ENCODE results near the gene RCSD1.
"Not testable (repeated sequence)": the region's sequence is repeated elsewhere in the genome, so short reads cannot be mapped to it uniquely, and the experiment has no call there.

Gene RCSD1

DNA sequence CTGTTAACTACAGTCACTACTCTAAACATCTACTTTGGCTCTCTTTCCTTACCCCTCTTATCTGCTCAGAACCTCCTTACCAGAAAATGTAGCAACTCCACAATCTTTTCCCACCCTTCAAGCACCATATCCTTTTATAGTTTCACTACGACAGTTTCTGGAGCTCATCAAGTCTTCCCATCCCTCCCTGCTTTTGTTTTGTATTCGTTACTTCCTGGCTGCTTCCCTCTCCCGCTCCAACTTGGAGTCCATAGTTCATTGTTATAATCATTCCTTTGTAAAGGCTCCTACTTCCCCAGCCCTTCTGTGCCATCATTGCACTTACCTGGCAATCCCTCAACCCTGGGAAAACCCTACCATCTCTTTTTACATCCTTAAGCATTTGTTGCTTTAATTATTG, 109.7 kb downstream of the RCSD1 start:
- no peak overlapping the region for H3K4me3 ChIP-seq (ENCODE audit: low read depth, low read length)
- POLR2A ChIA-PET = no interaction called here
- no peak for DNase-seq (ENCODE audit: low read depth, low spot score)
- CTCF ChIA-PET = interaction anchor here (0.7 to 1.3 kb wide), 5 partner anchors 17 to 344 kb away, joined by 3 to 6 read pairs (median 3); no protein-coding TSS in a partner anchor
- TF ChIP-seq, protein P1, sequence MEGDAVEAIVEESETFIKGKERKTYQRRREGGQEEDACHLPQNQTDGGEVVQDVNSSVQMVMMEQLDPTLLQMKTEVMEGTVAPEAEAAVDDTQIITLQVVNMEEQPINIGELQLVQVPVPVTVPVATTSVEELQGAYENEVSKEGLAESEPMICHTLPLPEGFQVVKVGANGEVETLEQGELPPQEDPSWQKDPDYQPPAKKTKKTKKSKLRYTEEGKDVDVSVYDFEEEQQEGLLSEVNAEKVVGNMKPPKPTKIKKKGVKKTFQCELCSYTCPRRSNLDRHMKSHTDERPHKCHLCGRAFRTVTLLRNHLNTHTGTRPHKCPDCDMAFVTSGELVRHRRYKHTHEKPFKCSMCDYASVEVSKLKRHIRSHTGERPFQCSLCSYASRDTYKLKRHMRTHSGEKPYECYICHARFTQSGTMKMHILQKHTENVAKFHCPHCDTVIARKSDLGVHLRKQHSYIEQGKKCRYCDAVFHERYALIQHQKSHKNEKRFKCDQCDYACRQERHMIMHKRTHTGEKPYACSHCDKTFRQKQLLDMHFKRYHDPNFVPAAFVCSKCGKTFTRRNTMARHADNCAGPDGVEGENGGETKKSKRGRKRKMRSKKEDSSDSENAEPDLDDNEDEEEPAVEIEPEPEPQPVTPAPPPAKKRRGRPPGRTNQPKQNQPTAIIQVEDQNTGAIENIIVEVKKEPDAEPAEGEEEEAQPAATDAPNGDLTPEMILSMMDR (IDR thresholded peaks at IDR 0.05; ENCODE audit: insufficient read depth, low read length, missing control alignments) = no peak

DNA sequence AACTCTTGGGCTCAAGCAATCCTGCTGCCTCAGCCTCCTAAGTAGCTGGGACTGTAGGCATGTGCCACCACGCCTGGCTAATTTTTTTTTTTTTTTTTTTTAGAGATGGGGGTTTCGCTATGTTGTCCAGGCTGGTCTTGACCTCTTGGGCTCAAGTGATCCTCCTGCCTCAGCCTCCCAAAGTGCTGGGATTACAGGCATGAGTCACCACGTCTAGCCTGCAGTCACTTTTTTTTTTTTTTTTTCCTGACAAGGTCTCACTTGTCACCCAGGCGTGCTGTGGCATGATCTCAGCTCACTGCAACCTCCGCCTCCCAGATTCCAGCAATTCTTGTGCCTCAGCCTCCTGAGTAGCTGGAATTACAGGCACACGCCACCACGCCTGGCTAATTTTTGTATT, 111.1 kb downstream of the RCSD1 start:
- DNase-seq (ENCODE audit: low read depth, low spot score); H3K4me3 ChIP-seq (ENCODE audit: low read depth, low read length); CTCF ChIA-PET: not testable (repeated sequence)
- POLR2A ChIA-PET = interaction anchor here (0.7 kb wide), 1 partner anchor 43 kb away, joined by 5 read pairs; no protein-coding TSS in a partner anchor

DNA sequence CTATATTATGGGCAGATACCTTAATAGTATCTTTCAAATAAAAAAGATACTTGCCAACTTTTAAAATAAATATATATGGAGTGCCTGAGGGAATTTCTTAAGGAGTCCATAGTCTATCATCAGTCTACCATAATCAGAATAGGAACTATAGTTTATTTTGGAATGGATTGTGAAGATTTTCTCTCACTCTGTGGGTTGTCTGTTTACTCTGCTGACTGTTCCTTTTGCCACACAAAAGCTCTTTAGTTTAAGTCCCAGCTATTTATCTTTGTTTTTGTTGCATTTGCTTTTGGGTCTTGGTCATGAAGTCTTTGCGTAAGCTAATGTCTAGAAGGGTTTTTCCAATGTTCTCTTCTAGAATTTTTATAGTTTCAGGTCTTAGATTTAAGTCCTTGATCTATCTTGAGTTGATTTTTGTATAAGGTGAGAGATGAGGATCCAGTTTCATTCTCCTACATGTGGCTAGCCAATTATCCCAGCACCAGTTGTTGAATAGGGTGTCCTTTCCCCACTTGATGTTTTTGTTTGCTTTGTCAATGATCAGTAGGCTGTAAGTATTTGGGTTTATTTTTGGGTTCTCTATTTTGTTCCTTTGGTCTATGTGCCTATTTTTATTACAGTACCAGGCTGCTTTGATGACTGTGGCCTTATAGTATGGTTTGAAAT, 112.5 kb downstream of the RCSD1 start:
- CTCF ChIA-PET; H3K4me3 ChIP-seq (ENCODE audit: low read depth, low read length); DNase-seq (ENCODE audit: low read depth, low spot score); POLR2A ChIA-PET: not testable (repeated sequence)

DNA sequence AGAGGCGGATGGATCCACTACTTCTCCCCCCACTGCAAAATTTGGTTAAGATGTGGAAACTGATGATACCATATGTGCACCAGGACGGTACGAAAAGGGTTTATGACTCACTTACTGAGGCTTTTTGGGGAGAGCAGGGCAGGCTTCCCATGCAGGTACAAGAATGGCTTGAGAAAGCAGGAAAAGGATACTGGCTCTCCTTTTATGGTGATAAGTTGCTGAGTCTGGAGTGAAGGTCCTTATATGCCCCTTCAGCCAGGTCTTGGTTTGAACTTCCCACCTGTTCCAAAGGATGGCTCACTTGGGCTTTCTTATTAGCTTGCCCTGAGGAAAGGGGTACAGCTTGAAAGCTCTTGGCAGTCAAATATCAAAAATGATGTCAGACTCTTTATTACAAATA, 114.9 kb downstream of the RCSD1 start:
- TF ChIP-seq, protein P1 (IDR thresholded peaks at IDR 0.05; ENCODE audit: insufficient read depth, low read length, missing control alignments) = no peak
- CTCF ChIA-PET = interaction anchor here (0.7 to 1.0 kb wide), 2 partner anchors 17 to 52 kb away, joined by 3 read pairs; no protein-coding TSS in a partner anchor
- H3K4me3 ChIP-seq (ENCODE audit: low read depth, low read length) = no peak overlapping the region
- no peak for DNase-seq (ENCODE audit: low read depth, low spot score)
- POLR2A ChIA-PET = no interaction called here

DNA sequence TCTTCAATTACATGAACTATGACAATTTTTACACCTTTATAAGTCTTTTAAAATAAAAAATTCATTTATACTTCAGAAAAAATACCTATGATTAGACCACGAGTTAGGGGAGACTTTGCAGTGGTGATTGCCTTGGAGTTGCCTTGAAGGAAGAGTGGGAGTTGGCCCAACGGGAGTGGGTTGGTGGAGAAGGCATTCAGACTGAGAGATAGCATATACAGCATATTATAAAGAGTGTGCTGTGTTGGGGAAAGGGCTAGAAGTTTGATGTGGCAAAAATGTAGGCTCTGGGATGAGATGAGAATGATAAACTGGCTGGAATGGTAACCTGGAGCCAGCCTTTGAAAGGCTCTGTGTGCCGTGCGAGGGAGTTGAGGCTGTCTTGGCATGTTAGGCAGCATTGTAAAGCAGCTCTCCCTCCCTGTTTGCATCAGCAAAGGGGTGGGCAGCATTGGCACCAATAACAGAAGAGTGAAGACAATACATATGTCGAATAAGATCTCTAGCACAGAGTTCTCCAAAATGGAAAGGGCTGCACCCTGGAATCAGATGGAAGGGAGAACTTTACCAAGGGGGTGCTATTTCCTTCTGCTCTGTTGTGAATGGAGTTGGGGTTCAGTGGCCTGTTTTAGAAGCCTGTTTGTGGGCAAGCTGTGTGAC, 116.1 kb downstream of the RCSD1 start:
- CTCF ChIA-PET = interaction anchor here (1.0 kb wide), 1 partner anchor 16 kb away, joined by 3 read pairs; no protein-coding TSS in a partner anchor
- POLR2A ChIA-PET = no interaction called here
- no peak for DNase-seq (ENCODE audit: low read depth, low spot score)
- no peak overlapping the region for H3K4me3 ChIP-seq (ENCODE audit: low read depth, low read length)
- TF ChIP-seq, protein P1 (IDR thresholded peaks at IDR 0.05; ENCODE audit: insufficient read depth, low read length, missing control alignments) = no peak

DNA sequence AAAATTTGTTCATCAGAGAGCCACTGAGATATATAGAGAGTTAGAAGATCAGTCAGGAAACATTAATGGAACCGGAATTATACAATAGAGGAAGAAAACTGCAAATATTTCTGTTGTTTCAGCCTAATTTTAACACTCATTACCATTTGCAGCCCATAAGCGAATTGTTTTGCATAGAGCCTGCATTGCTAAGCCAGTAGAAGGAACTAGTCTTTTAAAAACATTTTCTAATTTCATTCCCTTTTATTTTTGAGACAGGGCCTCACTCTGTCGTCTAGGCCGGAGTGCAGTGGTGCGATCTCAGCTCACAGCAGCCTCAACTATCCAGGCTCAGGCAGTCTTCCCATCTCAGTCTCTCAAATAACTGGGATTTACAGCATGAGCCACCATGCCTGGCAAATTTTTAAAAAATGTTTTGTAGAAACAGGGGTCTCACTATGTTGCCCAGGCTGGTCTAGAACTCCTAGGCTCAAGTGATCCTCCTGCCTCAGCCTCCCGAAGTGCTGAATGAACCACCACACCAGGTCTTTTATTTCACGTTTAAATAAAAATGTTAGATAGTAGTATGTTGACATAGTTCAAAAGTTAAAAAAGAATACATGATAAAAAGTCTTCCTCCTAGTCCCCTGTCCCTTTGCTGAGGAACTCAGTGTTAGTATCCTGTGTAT, 117.1 kb downstream of the RCSD1 start:
- H3K4me3 ChIP-seq (ENCODE audit: low read depth, low read length) = no peak overlapping the region
- POLR2A ChIA-PET = no interaction called here
- TF ChIP-seq, protein P1 (IDR thresholded peaks at IDR 0.05; ENCODE audit: insufficient read depth, low read length, missing control alignments) = no peak
- DNase-seq (ENCODE audit: low read depth, low spot score) = no peak
- CTCF ChIA-PET = no interaction called here

DNA sequence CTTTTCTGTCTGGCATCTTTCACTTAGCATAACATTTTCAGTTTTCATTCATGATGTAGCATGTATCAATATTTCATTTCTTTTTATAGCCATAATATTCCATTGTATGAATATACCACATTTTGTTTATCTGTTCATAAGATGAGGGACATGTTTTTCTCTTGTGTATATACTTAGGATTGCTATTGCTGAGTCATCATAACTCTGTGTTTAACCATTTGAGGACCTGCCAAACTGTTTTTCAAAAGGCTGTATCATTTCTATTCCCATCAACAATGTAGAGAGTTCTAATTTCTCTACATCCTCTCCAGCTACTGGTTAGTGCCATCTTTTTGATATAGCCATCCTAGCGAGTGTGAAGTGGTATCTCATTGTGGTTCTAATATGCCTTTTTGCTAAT, 118.0 kb downstream of the RCSD1 start:
- POLR2A ChIA-PET = no interaction called here

More for the DNA sequence above, 118.0 kb downstream of the RCSD1 start:
- TF ChIP-seq, protein P1 (IDR thresholded peaks at IDR 0.05; ENCODE audit: insufficient read depth, low read length, missing control alignments) = no peak
- CTCF ChIA-PET = interaction anchor here (0.7 kb wide), 1 partner anchor 49 kb away, joined by 3 read pairs; no protein-coding TSS in a partner anchor
- no peak overlapping the region for H3K4me3 ChIP-seq (ENCODE audit: low read depth, low read length)
- no peak for DNase-seq (ENCODE audit: low read depth, low spot score)

Measured in AG04449 (cell line).